B cell (primary cell): ENCODE measurements around the gene ELK4.

ENCODE experiments used
- CTCF ChIP-seq: fragments of 200-600 bp; IDR thresholded peaks from one replicate; pipeline ENCODE4 v1.8.0; 2022; ENCODE audit warnings: antibody characterized with exemption, mild to moderate bottlenecking
- EZH2 ChIP-seq: IDR thresholded peaks from 2 replicates; pipeline ENCODE4 v1.6.1; 2012; ENCODE audit warnings: borderline replicate concordance, low read depth, mild to moderate bottlenecking, moderate library complexity, low read length; ENCODE audit not compliant: insufficient read depth, poor library complexity, severe bottlenecking

DNA sequence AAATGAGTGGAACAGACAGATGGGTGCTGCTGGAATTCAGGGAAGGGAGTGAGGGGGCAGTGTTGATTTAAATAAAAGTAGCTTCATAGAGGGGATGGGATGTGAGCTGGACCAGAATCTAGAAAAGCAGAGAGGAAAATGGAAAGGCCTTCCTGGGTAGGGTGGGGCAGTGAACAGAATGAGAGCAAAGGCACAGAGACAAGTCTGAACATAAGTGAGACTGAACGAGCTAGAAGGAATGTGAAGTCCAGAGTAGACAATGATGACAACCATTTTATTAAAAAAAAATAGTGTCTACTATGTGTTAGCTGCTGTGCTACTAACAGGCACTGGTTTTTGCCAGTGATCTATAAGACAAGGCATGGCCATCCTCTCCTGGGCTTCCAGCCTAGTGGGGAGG, 36.0 kb downstream of the ELK4 start:
- TF ChIP-seq CTCF (no peak), EZH2 (no peak)
